A673 (cell line): ENCODE results near the gene SPAG9. TPM values are rescaled to one million over a fixed set of nuclear protein-coding genes. Genes with fewer than 3 reads are reported as not detected.

Experiments
- BruUV-seq: library from RNA; stranded (reverse); fragments of 400-500 nt; replicated peaks from 2 replicates; lab custom pipeline; 2021; lab: Mats Ljungman, UMichigan
- CTCF ChIA-PET: fragments of 300-600 bp; sonication (Branson Sonifier 250); formaldehyde crosslinking; loops from one replicate; lab custom pipeline; 2022; ENCODE audit warnings: antibody characterized with exemption; lab: Charles Lee
- POLR2A ChIA-PET: fragments of 300-600 bp; sonication (Branson Sonifier 250); formaldehyde crosslinking; loops from one replicate; lab custom pipeline; 2022; ENCODE audit warnings: antibody characterized with exemption; ENCODE audit not compliant: low non-redundant PET; lab: Charles Lee
- DNase-seq: peaks from one replicate; pipeline ENCODE4 v3.0.0-alpha.2; 2015; ENCODE audit warnings: low spot score
- H3K27ac ChIP-seq: fragments of 200-600 bp; sonication (generic); 2 replicates; pipeline ENCODE4 v1.5.1; 2016; ENCODE audit warnings: mixed run types, low read depth, mild to moderate bottlenecking, mixed read lengths, antibody characterized with exemption, low read length; ENCODE audit not compliant: poor library complexity, severe bottlenecking
- H3K27me3 ChIP-seq: fragments of 200-600 bp; sonication (generic); replicated peaks from 2 replicates; pipeline ENCODE4 v1.6.1; 2017; ENCODE audit warnings: mixed run types, low read depth, mild to moderate bottlenecking, mixed read lengths, antibody characterized with exemption, low read length; ENCODE audit not compliant: insufficient read depth, poor library complexity
- H3K36me3 ChIP-seq: fragments of 200-600 bp; sonication (generic); 2 replicates; pipeline ENCODE4 v1.6.1; 2016; ENCODE audit warnings: mixed run types, mild to moderate bottlenecking, mixed read lengths, antibody characterized with exemption, low read length; ENCODE audit not compliant: insufficient read depth, poor library complexity, severe bottlenecking
- H3K4me1 ChIP-seq: fragments of 200-600 bp; sonication (generic); 2 replicates; pipeline ENCODE4 v1.6.1; 2017; ENCODE audit warnings: mixed run types, mild to moderate bottlenecking, mixed read lengths, antibody characterized with exemption, low read length; ENCODE audit not compliant: insufficient read depth, poor library complexity, severe bottlenecking
- H3K4me3 ChIP-seq: fragments of 200-600 bp; sonication (generic); 2 replicates; pipeline ENCODE4 v1.5.1; 2016; ENCODE audit warnings: low read depth, mixed run types, mild to moderate bottlenecking, mixed read lengths, low read length; ENCODE audit not compliant: poor library complexity, severe bottlenecking
- H3K9me3 ChIP-seq: fragments of 200-600 bp; sonication (generic); 2 replicates; pipeline ENCODE4 v1.6.1; 2016; ENCODE audit warnings: mixed run types, low read depth, mild to moderate bottlenecking, mixed read lengths, antibody characterized with exemption, low read length; ENCODE audit not compliant: poor library complexity, severe bottlenecking
- EZH2 ChIP-seq: fragments of 200-600 bp; sonication (generic); IDR thresholded peaks from 2 replicates; pipeline ENCODE4 v1.6.1; 2017; ENCODE audit warnings: borderline replicate concordance, low read depth, mild to moderate bottlenecking, mixed read lengths, antibody characterized with exemption, low read length; ENCODE audit not compliant: poor library complexity, severe bottlenecking
- intact Hi-C: fragments of 100-400 bp; cut with micrococcal nuclease; formaldehyde crosslinking; loops from one replicate; pipeline ENCODE4 v1.10.0; 2022; ENCODE audit not compliant: unreplicated experiment
- total RNA-seq: library from RNA; stranded (reverse); gene quantifications from 2 replicates; pipeline ENCODE4 v1.2.3, GENCODE V29; 2021
- TF ChIP-seq, protein P1 (sequence below): fragments of 300-800, 200-600 bp; sonication (generic); conservative IDR thresholded peaks from 2 replicates; pipeline ENCODE4 v1.5.1; 2017; ENCODE audit warnings: low read depth, mild to moderate bottlenecking, antibody characterized with exemption, low read length, moderate library complexity, mixed read lengths

The SPAG9 gene
- total RNA-seq, 1 experiment from 2014 or later = 82.0 TPM

DNA sequence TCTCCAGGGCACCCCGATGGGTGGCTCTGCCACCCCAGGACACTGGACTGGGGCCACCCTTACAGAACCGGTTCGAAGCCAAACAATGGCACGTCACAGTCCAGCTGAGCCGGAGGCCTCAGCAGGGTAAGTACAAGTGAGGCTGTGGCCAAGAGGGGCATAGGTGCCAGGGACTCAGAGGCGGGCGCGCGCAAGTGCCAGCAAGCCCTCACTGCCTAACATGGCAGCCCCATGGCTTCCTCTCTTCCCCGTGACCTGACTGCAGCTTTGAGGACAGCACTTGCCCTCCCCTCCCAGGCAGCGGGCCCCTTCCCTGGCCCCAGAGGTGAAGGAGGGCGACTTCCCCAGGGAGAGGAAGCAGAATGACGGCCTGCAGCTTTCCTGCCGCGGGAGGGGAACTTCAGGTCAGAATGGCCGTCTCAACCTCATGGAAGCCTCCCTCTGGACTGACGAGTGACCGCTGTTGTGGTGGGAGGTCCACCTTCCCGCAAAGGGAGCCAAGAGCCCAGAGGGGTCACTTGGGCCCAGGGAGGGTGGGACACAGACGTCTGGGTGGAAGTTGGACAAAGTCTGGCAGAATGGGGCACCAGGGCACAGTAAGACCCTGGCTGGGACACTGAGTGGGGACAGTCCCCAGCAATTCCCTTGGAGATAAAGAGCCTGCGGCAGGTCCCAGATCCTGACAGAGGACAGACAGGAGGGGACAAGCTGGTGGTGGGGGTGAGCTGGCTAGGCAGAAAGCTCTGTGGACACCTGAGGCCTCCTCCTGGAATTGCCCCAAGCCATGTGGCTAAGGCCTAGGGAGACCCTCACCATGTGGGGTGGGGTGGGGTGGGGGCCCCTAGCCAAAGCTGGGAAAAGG is 202.4 kb downstream of the SPAG9 start:
- H3K36me3 ChIP-seq = no peaks in the 10 kb centered on the region
- CTCF ChIA-PET = no interaction called here
- no peak for TF ChIP-seq EZH2
- TF ChIP-seq, protein P1, sequence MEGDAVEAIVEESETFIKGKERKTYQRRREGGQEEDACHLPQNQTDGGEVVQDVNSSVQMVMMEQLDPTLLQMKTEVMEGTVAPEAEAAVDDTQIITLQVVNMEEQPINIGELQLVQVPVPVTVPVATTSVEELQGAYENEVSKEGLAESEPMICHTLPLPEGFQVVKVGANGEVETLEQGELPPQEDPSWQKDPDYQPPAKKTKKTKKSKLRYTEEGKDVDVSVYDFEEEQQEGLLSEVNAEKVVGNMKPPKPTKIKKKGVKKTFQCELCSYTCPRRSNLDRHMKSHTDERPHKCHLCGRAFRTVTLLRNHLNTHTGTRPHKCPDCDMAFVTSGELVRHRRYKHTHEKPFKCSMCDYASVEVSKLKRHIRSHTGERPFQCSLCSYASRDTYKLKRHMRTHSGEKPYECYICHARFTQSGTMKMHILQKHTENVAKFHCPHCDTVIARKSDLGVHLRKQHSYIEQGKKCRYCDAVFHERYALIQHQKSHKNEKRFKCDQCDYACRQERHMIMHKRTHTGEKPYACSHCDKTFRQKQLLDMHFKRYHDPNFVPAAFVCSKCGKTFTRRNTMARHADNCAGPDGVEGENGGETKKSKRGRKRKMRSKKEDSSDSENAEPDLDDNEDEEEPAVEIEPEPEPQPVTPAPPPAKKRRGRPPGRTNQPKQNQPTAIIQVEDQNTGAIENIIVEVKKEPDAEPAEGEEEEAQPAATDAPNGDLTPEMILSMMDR = no peak
- POLR2A ChIA-PET = no interaction called here
- no TSS peak for BruUV-seq
- peaks cover 6% of the 10 kb centered on the region for H3K4me1 ChIP-seq
- H3K27ac ChIP-seq = no peak overlapping the region
- no peak for DNase-seq
- H3K27me3 ChIP-seq = no peaks in the 10 kb centered on the region
- no peaks in the 10 kb centered on the region for H3K9me3 ChIP-seq
- H3K4me3 ChIP-seq = no peak overlapping the region
- intact Hi-C loops = no loop called here

GRCh38 chr17:50917418-50917743 is 203.3 kb downstream of the SPAG9 start:
- ChIA-PET POLR2A (no interaction called here), CTCF (no interaction called here)
- no peaks in the 10 kb centered on the region for H3K27me3 ChIP-seq
- H3K36me3 ChIP-seq = no peaks in the 10 kb centered on the region
- no peak overlapping the region for H3K4me3 ChIP-seq
- no TSS peak for BruUV-seq
- no peaks in the 10 kb centered on the region for H3K9me3 ChIP-seq
- no peak overlapping the region for H3K27ac ChIP-seq
- peaks cover 6% of the 10 kb centered on the region for H3K4me1 ChIP-seq
- intact Hi-C loops = no loop called here
- no peak for DNase-seq
- TF ChIP-seq EZH2 = no peak
- TF ChIP-seq, protein P1 = no peak

GRCh38 chr17:50916708-50917417 is 203.8 kb downstream of the SPAG9 start:
- Histone ChIP-seq H3K4me3 (no peak overlapping the region), H3K27ac (no peak overlapping the region), H3K36me3 (no peaks in the 10 kb centered on the region), H3K9me3 (no peaks in the 10 kb centered on the region), H3K4me1 (peaks cover 6% of the 10 kb centered on the region), H3K27me3 (no peaks in the 10 kb centered on the region)
- POLR2A ChIA-PET = no interaction called here
- TF ChIP-seq, protein P1 = no peak
- TF ChIP-seq EZH2 = no peak
- DNase-seq = no peak
- BruUV-seq = no TSS peak
- CTCF ChIA-PET = no interaction called here
- intact Hi-C loops = no loop called here
